Measurements from ENCODE around the gene USP15. TPM values are rescaled to one million over a fixed set of nuclear protein-coding genes. Genes with fewer than 3 reads are reported as not detected.
"Not testable (repeated sequence)": the region's sequence is repeated elsewhere in the genome, so short reads cannot be mapped to it uniquely, and the experiment has no call there.

USP15 gene
- total RNA-seq, 1 experiment from 2014 or later = 37.7 TPM

DNA sequence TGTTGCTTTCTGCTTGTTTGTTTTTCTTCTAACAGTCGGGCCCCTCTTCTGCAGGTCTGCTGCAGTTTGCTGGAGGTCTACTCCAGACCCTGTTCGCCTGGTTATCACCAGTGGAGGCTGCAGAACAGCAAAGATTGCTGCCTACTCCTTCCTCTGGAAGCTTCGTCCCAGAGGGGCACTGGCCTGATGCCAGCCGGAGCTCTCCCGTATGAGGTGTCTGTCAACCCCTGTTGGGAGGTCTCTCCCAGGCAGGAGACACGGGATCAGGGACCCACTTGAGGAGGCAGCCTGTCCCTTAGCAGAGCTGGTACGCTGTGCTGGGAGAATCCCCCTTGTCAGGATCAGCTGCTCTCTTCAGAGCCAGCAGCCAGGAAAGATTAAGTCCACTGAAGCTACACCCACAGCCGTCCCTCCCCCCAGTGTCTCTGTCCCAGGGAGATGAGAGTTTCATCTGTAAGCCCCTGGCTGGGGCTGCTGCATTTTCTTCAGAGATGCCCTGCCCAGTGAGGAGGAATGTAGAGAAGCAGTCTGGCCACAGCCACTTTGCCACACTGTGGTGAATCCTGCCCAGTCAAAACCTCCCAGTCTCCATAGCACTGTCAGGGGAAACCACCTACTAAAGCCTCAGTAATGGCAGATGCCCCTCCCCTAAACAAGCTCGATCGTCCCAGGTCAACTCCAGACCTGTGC, 82.6 kb downstream of the USP15 start:
- in situ Hi-C loops (cut with HindIII; ENCODE audit: low pct_unique_long_range_greater_than_20kb, low sequenced_read_pairs); DNase-seq (ENCODE audit: low read depth, low spot score): not testable (repeated sequence)

DNA sequence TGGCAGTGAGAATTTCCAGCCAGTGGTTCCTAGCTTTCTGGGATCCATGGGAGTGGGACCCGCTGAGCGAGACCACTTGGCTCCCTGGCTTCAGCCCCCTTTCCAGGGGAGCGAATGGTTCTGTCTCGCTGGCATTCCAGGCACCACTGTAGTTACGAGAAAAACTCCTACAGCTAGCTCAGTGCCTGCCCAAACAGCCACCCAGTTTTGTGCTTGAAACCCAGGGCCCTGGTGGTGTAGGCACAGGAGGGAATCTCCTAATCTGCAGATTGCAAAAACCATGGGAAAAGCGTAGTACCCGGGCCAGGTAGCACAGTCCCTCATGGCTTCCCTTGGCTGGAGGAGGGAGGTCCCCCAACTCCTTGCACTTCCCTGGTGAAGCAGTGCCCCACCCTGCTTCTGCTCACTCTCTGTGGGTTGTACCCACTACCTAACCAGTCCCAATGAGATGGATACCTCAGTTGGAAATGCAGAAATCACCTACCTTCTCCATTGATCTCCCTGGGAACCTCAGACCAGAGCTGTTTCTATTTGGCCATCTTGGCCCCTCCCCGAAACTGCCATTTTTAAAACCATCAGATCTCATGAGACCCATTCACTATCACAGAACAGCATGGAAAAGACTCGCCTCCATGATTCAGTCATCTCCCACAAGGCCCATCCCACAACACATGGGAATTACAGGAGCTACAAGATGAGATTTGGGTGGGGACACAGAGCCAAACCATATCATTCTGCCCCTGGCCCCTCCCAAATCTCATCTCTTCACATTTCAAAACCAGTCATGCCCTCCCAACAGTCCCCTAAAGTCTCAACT, 83.3 kb downstream of the USP15 start:
- in situ Hi-C loops (cut with HindIII; ENCODE audit: low pct_unique_long_range_greater_than_20kb, low sequenced_read_pairs); DNase-seq (ENCODE audit: low read depth, low spot score): not testable (repeated sequence)

DNA sequence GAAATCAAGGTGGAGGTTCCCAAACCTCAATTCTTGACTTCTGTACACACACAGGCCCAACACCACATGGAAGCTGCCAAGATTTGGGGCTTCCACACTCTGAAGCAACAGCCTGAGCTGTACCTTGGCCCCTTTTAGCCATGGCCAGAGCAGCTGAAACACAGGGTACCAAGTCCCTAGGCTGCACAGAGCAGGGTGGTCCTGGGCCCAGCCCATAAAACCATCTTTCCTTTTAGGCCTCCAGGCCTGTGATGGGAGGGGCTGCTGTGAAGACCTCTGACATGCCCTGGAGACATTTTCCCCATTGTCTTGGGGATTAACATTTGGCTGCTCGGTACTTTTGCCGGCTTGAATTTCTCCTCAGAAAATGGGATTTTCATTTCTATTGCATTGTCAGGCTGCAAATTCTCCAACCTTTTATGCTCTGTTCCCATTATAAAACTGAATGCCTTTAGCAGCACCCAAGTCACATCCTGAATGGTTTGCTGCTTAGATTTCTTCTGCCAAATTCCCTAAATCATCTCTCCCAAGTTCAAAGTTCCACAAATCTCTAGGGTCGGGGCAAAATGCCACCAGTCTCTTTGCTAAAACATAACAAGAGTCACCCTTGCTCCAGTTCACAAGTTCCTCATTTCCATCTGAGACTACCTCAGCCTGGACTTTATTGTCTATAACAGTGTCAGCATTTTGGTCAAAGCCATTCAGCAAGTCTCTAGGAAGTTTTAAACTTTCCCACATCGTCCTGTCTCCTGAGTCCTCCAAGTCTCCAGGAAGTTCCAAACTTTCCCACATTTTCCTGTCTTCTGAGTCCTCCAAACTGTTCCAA, 84.7 kb downstream of the USP15 start:
- DNase-seq (ENCODE audit: low read depth, low spot score); in situ Hi-C loops (cut with HindIII; ENCODE audit: low pct_unique_long_range_greater_than_20kb, low sequenced_read_pairs): not testable (repeated sequence)

GRCh38 chr12:62345667-62346066, 85.5 kb downstream of the USP15 start:
- in situ Hi-C loops (cut with HindIII; ENCODE audit: low pct_unique_long_range_greater_than_20kb, low sequenced_read_pairs) = no loop called here

GRCh38 chr12:62346817-62347216, 86.6 kb downstream of the USP15 start:
- in situ Hi-C loops (cut with HindIII; ENCODE audit: low pct_unique_long_range_greater_than_20kb, low sequenced_read_pairs) = no loop called here
- no peak for DNase-seq (ENCODE audit: low read depth, low spot score)

More at GRCh38 chr12:62345667-62346066, 85.5 kb downstream of the USP15 start:
- no peak for DNase-seq (ENCODE audit: low read depth, low spot score)

DNA sequence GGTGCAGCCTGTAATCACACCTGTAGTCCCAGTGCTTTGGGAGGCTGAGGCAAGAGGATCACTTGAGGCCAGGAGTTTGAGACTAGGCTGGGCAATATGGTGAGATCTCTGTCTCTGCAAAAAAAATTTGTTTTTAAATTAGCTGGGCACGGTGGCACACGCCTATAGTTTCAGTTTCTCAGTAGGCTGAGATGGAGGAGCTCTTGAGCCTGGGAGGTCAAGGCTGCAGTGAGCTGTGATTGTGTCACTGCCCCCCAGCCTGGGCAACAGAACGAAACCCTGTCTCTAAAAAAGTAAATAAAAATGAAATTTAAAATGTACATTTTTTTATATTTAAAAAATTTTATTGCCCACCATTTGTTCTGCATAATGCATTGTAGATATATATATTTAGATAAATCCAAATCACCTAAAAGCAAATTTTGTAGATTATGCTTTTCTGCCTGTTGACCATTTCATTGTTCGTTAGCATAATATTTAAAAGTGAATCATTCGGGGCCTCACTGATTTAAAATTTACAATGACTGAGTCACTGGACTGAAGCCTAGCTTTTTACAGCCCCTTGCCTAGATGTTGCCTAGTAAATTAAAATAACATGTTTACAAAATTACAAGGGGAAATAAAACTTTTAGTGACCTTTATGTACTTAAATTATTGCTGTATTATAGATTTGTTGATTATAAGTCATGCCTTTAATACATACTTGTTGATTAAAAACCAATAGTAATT, 87.9 kb downstream of the USP15 start:
- no peak for DNase-seq (ENCODE audit: low read depth, low spot score)
- in situ Hi-C loops (cut with HindIII; ENCODE audit: low pct_unique_long_range_greater_than_20kb, low sequenced_read_pairs) = no loop called here

DNA sequence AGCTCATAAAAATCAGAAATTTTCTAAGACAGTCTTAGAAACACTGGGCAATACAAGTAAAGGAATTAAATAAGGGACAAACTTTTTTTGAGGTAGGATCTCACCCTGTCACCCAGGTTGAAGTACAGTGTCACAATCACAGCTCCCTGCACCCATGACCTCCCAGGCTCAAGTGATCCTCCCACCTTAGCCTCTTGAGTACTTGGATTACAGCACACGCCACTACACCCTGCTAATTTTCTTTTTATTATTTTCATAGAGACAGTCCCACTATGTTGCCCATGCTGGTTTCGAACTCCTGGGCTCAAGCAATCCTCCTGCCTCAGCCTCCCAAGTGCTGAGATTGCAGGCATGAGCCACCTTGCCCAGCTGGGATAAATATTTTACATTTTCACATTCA, 90.3 kb downstream of the USP15 start:
- no peak for DNase-seq (ENCODE audit: low read depth, low spot score)
- in situ Hi-C loops (cut with HindIII; ENCODE audit: low pct_unique_long_range_greater_than_20kb, low sequenced_read_pairs) = no loop called here

DNA sequence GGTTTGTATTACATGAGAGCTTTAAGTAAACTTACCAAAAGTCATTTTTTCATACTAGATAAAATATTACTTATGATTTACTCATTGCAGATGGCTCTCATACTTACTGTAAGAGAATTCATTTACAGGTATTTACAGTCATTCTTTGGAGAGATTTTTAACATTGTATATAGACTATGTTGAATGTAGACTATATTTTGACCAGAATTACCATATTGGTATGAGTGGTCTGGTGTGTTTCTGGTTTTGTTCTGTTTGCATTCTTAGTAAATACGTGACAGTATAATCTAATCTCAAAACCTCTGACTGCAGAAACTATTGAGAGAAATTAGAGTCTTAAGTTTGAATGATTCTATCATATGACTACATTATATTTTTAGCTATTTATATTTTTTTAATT, 91.1 kb downstream of the USP15 start:
- no peak for DNase-seq (ENCODE audit: low read depth, low spot score)
- in situ Hi-C loops (cut with HindIII; ENCODE audit: low pct_unique_long_range_greater_than_20kb, low sequenced_read_pairs) = no loop called here

DNA sequence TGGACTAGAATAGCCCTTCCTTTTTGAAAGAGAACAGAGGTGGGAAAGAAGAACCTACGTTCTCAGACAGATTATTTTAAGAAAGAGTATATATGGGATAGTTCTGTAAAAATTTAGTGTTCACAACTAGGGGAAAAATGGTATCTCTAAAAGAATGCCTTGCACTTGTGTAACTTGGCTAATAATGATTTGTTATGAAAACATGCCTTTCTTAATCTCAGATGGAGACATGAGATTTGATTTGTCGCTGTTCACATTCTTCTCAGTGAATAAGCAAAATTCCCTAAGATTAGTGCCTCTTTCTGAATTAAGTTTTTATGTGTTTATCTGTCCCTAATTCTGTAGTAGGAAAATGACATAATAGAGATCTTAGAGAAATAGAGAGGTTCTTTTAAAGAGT, 100.8 kb downstream of the USP15 start:
- DNase-seq (ENCODE audit: low read depth, low spot score) = no peak
- in situ Hi-C loops (cut with HindIII; ENCODE audit: low pct_unique_long_range_greater_than_20kb, low sequenced_read_pairs) = no loop called here

DNA sequence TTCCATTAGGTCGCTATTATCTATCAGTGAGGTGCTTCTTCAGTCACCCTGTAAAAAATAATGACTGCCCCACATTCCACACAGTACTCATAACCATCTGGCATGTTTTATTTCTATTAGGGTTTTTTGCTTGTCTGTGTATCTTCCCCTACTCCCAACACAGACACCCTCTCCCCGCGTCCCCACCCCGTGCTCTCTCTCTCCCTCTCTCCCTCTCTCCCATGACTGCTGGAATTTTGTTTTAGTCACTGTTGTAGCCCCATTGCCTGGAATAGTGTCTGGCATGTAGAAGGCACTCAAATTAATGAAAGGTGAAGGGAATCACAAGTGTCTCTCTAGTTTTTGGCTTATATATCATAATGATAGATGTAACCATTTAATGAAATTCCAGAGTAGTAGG, 103.3 kb downstream of the USP15 start:
- in situ Hi-C loops (cut with HindIII; ENCODE audit: low pct_unique_long_range_greater_than_20kb, low sequenced_read_pairs) = no loop called here
- no peak for DNase-seq (ENCODE audit: low read depth, low spot score)

- in situ Hi-C loops (cut with HindIII; ENCODE audit: low pct_unique_long_range_greater_than_20kb, low sequenced_read_pairs); DNase-seq (ENCODE audit: low read depth, low spot score): not testable (repeated sequence)
These were observed 104.5 kb downstream of the USP15 start for GRCh38 chr12:62364697-62365096.

DNA sequence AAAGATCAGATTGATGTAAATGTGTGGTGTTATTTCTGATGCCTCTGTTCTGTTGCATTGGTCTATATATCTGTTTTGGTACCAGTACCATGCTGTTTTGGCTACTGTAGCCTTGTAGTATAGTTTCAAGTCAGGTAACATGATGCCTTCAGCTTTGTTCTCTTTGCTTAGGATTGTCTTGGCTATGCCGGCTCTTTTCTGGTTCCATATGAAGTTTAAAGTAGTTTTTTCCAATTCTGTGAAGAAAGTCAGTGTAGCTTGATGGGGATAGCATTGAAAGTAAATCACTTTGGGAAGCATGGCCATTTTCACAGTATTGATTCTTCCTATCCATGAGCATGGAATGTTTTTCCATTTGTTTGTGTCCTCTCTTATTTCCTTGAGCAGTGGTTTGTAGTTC, 105.6 kb downstream of the USP15 start:
- in situ Hi-C loops (cut with HindIII; ENCODE audit: low pct_unique_long_range_greater_than_20kb, low sequenced_read_pairs); DNase-seq (ENCODE audit: low read depth, low spot score): not testable (repeated sequence)

DNA sequence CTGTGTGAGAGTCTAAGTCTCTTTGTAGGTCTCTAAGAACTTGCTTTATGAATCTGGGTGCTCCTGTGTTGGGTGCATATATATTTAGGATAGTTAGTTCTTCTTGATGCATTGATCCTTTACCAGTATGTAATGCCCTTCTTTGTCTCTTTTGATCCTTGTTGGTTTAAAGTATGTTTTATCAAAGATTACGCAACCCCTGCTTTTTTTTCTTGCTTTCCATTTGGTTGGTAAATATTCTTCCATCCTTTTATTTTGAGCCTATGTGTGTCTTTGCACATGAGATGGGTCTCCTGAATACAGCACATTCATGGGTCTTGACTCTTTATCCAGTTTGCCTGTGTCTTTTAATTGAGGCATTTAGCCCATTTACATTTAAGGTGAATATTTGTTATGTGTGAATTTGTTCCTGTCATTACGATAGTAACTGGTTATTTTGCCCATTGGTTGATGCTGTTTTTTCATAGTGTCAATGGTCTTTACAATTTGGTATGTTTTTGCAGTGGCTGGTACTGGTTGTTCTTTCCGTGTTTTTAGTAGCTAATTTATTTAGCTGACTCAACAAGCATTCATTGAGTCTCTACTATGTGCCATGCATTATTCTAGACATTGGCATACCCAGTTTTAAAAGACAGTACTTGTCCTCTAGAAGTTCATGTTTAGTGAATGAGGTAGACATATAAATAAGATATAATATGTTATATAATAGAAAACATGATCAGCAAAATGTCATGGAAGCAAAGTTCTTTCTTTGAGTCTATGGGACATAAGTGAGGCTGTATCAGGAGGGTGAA, 108.4 kb downstream of the USP15 start:
- in situ Hi-C loops (cut with HindIII; ENCODE audit: low pct_unique_long_range_greater_than_20kb, low sequenced_read_pairs); DNase-seq (ENCODE audit: low read depth, low spot score): not testable (repeated sequence)

DNA sequence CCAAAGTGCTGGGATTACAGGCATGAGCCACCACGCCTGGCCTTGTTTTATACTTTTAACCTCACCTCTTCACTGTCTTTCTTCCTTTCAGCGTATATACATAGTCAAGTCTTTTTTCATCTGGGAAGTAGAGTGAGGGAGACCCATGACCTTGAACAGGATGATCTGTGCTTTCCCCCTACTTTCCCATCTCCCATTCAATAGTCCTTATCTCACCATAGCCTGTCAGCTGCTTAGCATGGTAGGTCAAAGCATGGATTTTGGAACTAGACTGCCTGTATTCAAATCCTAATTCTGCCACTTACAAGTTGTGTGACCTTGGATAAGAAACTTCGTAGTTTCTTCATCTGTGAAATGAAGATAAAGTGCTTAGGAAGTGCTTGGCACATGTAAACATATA, 110.0 kb downstream of the USP15 start:
- no peak for DNase-seq (ENCODE audit: low read depth, low spot score)
- in situ Hi-C loops (cut with HindIII; ENCODE audit: low pct_unique_long_range_greater_than_20kb, low sequenced_read_pairs) = no loop called here

GRCh38 chr12:62371661-62372060, 111.5 kb downstream of the USP15 start:
- no peak for DNase-seq (ENCODE audit: low read depth, low spot score)
- in situ Hi-C loops (cut with HindIII; ENCODE audit: low pct_unique_long_range_greater_than_20kb, low sequenced_read_pairs) = no loop called here

DNA sequence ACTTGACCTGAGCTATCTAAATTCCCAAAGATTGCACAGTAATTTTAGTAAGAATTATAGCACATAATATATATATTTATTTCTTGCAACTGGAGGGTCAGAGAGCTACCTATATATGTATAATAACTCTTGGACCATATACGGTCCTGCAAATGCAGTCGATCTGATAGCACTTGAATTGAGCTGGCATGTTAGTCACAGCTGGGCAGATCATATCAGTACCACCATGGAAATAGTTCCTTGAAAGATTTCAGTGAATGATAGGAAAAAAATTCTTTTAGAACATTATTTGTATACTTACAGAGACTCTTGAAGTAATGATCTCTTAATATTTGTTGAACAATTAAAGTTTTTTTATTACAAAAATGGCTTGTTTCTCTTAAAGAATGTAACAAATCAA, 111.9 kb downstream of the USP15 start:
- in situ Hi-C loops (cut with HindIII; ENCODE audit: low pct_unique_long_range_greater_than_20kb, low sequenced_read_pairs) = no loop called here
- DNase-seq (ENCODE audit: low read depth, low spot score) = no peak

GRCh38 chr12:62372825-62373224, 112.6 kb downstream of the USP15 start:
- in situ Hi-C loops (cut with HindIII; ENCODE audit: low pct_unique_long_range_greater_than_20kb, low sequenced_read_pairs) = no loop called here

More at GRCh38 chr12:62372825-62373224, 112.6 kb downstream of the USP15 start:
- no peak for DNase-seq (ENCODE audit: low read depth, low spot score)

Measured in SK-MEL-5 (cell line).